OCI-LY7 (cell line): ENCODE measurements around the gene ZNFX1. TPM values are rescaled to one million over a fixed set of nuclear protein-coding genes. Genes with fewer than 3 reads are reported as not detected.

Experiments used
- small RNA-seq: library from RNA; depleted of rRNA; stranded (forward); fragments of <200 nt; gene quantifications from one replicate; pipeline ENCODE3, GENCODE V24; 2014
- total RNA-seq, 2 experiments: library from RNA; depleted of rRNA in 1 of 2; stranded (reverse); fragments of >200 nt in 1 of 2; shearing (Covaris generic) in 1 of 2; gene quantifications; 2 replicates each; pipeline ENCODE4 v1.2.3, GENCODE V29; 2014 to 2022

The ZNFX1 gene
- total RNA-seq, 2 experiments from 2014 or later, result 15.1 to 17.6 TPM

Small RNA genes within 50 kb of the gene (small RNA-seq; reads per million reads assigned to genes)
- gene SNORD12B (5,820 reads per million, percentile 100 among the genes with 10 or more reads in this experiment), gene SNORD12C (930 reads per million, percentile 100 among the genes with 10 or more reads in this experiment)

Other genes with a start within 250 kb of the ZNFX1 start
- 90.2 and 104 TPM in 2 replicates for gene CSE1L, start 231.7 kb downstream of the ZNFX1 start, total RNA-seq (2014; rRNA removed; shearing (Covaris generic))
- 144 and 145 TPM in 2 replicates for gene CSE1L, start 231.7 kb downstream of the ZNFX1 start, total RNA-seq (2022)
- gene STAU1, start 89.7 kb downstream of the ZNFX1 start, total RNA-seq (2014; rRNA removed; shearing (Covaris generic)), result 36.8 and 40.7 TPM in 2 replicates
- 66.8 and 70.2 TPM in 2 replicates for gene STAU1, start 89.7 kb downstream of the ZNFX1 start, total RNA-seq (2022)
- gene DDX27, start 58.6 kb downstream of the ZNFX1 start, total RNA-seq (2014; rRNA removed; shearing (Covaris generic)), result 48.2 and 53.9 TPM in 2 replicates
- 54.3 and 57.0 TPM in 2 replicates for gene DDX27, start 58.6 kb downstream of the ZNFX1 start, total RNA-seq (2022)
- 0.03 TPM in 1 of 2 replicates, not detected in the other for gene KCNB1, start 204.6 kb upstream of the ZNFX1 start, total RNA-seq (2014; rRNA removed; shearing (Covaris generic))
- 0.07 TPM in 1 of 2 replicates, not detected in the other for gene KCNB1, start 204.6 kb upstream of the ZNFX1 start, total RNA-seq (2022)